Measurements from ENCODE around the gene JADE2.

The JADE2 gene

GRCh38 chr5:134566741-134567221, 41.3 kb downstream of the JADE2 start:
- in situ Hi-C loops (cut with MboI; ENCODE audit: low sequenced_read_pairs), result no loop called here

GRCh38 chr5:134567641-134568336, 42.3 kb downstream of the JADE2 start:
- in situ Hi-C loops (cut with MboI; ENCODE audit: low sequenced_read_pairs), result no loop called here

- in situ Hi-C loops (cut with MboI; ENCODE audit: low sequenced_read_pairs), result no loop called here
Measured at GRCh38 chr5:134568337-134568700, 42.8 kb downstream of the JADE2 start.

- in situ Hi-C loops (cut with MboI; ENCODE audit: low sequenced_read_pairs), result no loop called here
Measured at GRCh38 chr5:134568761-134569695, 43.6 kb downstream of the JADE2 start.

GRCh38 chr5:134569758-134570364, 44.4 kb downstream of the JADE2 start:
- in situ Hi-C loops (cut with MboI; ENCODE audit: low sequenced_read_pairs), result no loop called here

GRCh38 chr5:134570365-134570758, 44.9 kb downstream of the JADE2 start:
- in situ Hi-C loops (cut with MboI; ENCODE audit: low sequenced_read_pairs), result no loop called here

- in situ Hi-C loops (cut with MboI; ENCODE audit: low sequenced_read_pairs), result no loop called here
Measured at GRCh38 chr5:134570886-134571285, 45.4 kb downstream of the JADE2 start.

- in situ Hi-C loops (cut with MboI; ENCODE audit: low sequenced_read_pairs), result no loop called here
Measured at GRCh38 chr5:134571693-134572405, 46.4 kb downstream of the JADE2 start.

GRCh38 chr5:134572811-134573210, 47.3 kb downstream of the JADE2 start:
- in situ Hi-C loops (cut with MboI; ENCODE audit: low sequenced_read_pairs), result no loop called here

- in situ Hi-C loops (cut with MboI; ENCODE audit: low sequenced_read_pairs), result no loop called here
Measured at GRCh38 chr5:134574521-134574920, 49.1 kb downstream of the JADE2 start.

GRCh38 chr5:134575316-134575715, 49.8 kb downstream of the JADE2 start:
- in situ Hi-C loops (cut with MboI; ENCODE audit: low sequenced_read_pairs), result loop anchor here (25.0 kb wide), 1 partner anchor 388 kb away; the partner anchor contains the start of gene SKP1

- in situ Hi-C loops (cut with MboI; ENCODE audit: low sequenced_read_pairs), result loop anchor here (25.0 kb wide), 1 partner anchor 389 kb away; the partner anchor contains the start of gene SKP1
Measured at GRCh38 chr5:134576386-134577021, 51.0 kb downstream of the JADE2 start.

- in situ Hi-C loops (cut with MboI; ENCODE audit: low sequenced_read_pairs), result loop anchor here (25.0 kb wide), 1 partner anchor 390 kb away; the partner anchor contains the start of gene SKP1
Measured at GRCh38 chr5:134577022-134577795, 51.7 kb downstream of the JADE2 start.

GRCh38 chr5:134577796-134578577, 52.5 kb downstream of the JADE2 start:
- in situ Hi-C loops (cut with MboI; ENCODE audit: low sequenced_read_pairs), result loop anchor here (25.0 kb wide), 1 partner anchor 391 kb away; the partner anchor contains the start of gene SKP1

GRCh38 chr5:134578578-134579283, 53.3 kb downstream of the JADE2 start:
- in situ Hi-C loops (cut with MboI; ENCODE audit: low sequenced_read_pairs), result loop anchor here (25.0 kb wide), 1 partner anchor 391 kb away; the partner anchor contains the start of gene SKP1

- in situ Hi-C loops (cut with MboI; ENCODE audit: low sequenced_read_pairs), result loop anchor here (25.0 kb wide), 1 partner anchor 392 kb away; the partner anchor contains the start of gene SKP1
Measured at GRCh38 chr5:134579284-134579771, 53.9 kb downstream of the JADE2 start.

GRCh38 chr5:134580001-134580460, 54.6 kb downstream of the JADE2 start:
- in situ Hi-C loops (cut with MboI; ENCODE audit: low sequenced_read_pairs), result loop anchor here (10.0 to 25.0 kb wide), 2 partner anchors 275 to 393 kb away; partner anchors contain the start of gene SKP1
